ENCODE measurements around the gene TLNRD1.

The TLNRD1 gene

GRCh38 chr15:81026836-81027599 is 26.3 kb downstream of the TLNRD1 start:
- DNase-seq (ENCODE audit: low read depth in 2 of 2) = no peak

DNA sequence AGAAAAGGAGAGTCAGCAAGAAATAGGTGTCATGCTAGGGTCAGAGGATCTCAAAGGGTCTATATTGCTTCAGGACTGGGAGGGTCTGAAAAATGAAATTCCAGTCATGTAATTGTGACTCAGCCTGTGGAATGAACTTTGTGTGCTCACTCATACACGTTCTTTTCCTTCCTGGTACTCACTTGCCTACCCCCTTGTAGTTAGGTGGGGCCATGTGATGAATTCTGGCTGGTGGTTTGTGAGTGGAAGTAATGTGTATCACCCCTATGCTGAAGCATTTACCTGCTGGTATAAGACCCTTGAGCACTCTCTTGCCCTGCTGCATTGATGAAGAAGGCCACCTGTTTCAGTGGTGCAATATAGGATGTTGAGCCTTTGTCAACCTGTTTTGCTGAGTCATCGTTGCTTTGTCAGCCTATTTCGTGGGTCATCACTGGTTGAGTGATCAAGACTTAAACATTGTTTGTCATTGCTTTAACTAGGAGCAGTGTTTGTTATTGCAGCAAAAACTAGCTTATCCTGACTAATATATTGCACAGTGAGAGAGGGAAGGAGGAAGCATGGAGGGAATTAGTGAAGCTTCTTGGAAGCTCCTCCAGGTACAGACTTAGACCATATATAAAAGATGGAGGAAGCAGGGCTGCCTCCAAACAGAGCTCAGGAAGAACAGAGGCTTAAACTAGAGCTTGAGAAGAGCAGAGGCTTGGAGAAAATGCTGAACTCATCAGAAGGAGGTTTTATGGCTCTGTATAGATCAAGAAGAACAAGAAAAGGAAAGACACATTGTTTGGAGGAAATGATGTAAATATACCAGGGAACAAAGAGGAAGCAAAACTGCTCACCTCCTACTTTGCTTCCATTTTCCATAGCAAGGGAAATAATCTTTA is 28.9 kb downstream of the TLNRD1 start:
- no peak for DNase-seq (ENCODE audit: low read depth in 2 of 2)

GRCh38 chr15:81030301-81030750 is 29.6 kb downstream of the TLNRD1 start:
- DNase-seq (ENCODE audit: low read depth in 2 of 2) = no peak

GRCh38 chr15:81031203-81031602 is 30.5 kb downstream of the TLNRD1 start:
- DNase-seq (ENCODE audit: low read depth in 2 of 2) = no peak

GRCh38 chr15:81032355-81032754 is 31.6 kb downstream of the TLNRD1 start:
- no peak for DNase-seq (ENCODE audit: low read depth in 2 of 2)

DNA sequence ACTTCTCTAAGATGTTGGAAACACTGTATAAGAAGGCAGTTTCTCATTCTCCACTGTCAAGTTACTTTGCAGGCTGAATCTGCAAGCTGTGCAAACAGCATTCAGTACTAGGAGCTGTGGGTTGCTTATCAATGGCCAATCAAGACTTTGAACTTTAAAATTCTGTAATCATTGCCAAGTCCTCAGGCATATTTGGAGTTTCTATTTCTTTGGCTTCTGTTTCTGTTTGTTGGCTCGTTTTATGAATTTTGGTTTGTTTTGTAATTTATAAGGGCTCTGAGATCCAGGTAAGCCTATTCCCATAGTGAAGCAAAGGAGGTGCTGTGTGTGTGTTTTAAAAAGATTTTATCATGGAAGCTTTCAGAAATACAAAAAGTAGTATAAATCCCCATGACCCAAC is 32.1 kb downstream of the TLNRD1 start:
- DNase-seq (ENCODE audit: low read depth in 2 of 2) = no peak

DNA sequence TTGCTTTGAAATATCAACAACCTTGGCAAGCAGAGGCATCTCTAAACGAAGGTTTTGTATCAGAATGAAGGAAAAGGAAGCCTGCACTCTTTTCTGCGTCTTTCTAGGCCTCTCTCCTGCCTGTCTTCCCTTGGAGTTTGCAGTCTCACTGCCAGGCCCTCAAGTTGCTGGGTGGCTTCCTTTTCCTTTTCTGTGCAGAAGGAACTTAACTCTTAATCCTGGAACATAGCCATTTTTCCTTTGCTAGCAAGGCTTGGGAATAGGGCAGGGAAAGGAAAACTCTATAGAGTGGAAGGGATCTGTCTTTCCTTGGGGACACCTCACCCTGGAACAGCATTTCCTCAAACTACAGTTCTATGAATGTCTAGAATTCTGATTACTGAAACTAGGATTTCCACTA is 32.8 kb downstream of the TLNRD1 start:
- no peak for DNase-seq (ENCODE audit: low read depth in 2 of 2)

GRCh38 chr15:81037952-81038743 is 37.4 kb downstream of the TLNRD1 start:
- DNase-seq (ENCODE audit: low read depth in 2 of 2) = no peak

DNA sequence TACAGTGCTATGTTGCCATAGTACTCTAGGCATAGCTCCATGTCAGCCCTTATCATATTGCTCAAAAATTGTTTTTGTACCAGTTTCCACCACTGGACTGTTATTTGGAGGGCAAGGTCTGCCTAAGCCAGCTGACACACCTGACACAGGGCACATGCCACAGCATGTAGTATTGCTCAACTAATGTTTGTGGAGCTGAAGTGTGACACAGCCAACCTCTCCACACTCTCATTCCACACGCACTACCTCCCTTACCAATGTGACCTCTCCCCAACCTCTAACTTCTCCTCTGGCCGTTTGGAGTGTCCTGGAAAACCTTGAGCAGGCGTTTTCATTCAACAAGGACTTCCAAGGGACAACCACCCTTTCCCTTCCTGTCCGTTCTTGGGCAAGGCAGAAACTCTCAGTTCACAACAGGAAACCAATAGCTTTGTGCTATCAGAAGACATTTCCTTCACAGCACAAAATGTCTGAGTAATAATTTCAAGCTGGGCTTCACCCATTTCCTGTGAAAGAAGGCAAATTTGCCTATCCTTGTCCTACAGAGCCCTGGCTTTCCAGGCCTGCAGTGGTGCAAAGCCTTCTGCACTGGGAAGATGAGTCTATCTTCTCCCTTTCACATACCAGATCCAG is 38.4 kb downstream of the TLNRD1 start:
- no peak for DNase-seq (ENCODE audit: low read depth in 2 of 2)

DNA sequence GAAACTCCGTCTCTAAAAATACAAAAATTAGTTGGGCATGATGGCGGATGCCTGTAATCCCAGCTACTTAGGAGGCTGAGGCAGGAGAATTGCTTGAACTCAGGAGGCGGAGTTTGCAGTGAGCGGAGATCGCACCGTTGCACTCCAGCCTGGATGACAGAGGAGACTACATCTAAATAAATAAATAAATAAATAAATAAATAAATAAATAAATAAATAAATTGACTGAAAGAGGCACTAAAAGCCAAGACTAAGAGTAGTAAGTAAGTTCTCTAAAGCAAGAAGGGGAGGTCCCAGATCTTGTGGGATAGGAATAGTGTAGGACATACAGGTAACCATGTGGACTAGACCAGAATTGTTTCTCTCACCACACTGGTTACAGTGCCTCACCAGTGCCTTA is 40.0 kb downstream of the TLNRD1 start:
- no peak for DNase-seq (ENCODE audit: low read depth in 2 of 2)

DNA sequence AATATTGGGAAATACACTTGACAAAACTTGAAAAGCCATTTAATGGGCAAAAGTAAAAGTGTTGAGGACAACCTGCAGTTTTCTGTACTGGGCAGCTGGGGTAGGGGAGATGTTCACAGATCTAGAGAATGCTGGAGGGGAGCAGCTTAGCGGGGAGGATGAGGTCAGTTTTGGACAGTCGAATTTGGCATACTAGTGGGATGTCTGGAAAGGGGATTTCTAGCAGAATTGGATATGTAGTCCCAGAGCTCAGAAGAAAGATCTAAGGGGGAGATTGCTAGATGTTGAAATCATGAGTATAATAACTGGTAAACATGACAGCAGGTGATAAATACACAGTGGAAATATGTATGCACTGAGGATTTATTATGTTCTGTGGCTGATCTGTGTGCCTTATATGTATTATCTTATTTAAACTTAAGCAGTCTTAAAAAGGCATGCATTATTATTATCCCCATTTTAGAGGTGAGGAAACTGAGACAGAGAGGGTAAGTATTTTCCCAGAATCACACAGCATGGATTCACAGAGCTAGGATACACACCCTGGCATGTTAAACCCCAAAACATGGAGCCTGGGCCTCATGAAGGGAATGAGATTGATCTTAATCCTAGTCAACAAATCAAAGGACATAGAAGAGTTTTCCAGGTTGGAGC is 42.7 kb downstream of the TLNRD1 start:
- no peak for DNase-seq (ENCODE audit: low read depth in 2 of 2)

GRCh38 chr15:81043935-81044575 is 43.3 kb downstream of the TLNRD1 start:
- DNase-seq (ENCODE audit: low read depth in 2 of 2) = no peak

GRCh38 chr15:81046290-81046689 is 45.6 kb downstream of the TLNRD1 start:
- DNase-seq (ENCODE audit: low read depth in 2 of 2) = no peak

GRCh38 chr15:81047928-81048327 is 47.2 kb downstream of the TLNRD1 start:
- no peak for DNase-seq (ENCODE audit: low read depth in 2 of 2)

GRCh38 chr15:81049835-81050234 is 49.1 kb downstream of the TLNRD1 start:
- no peak for DNase-seq (ENCODE audit: low read depth in 2 of 2)

- no peak for DNase-seq (ENCODE audit: low read depth in 2 of 2)
These were observed 49.5 kb downstream of the TLNRD1 start for GRCh38 chr15:81050259-81050658.

GRCh38 chr15:81050805-81051204 is 50.1 kb downstream of the TLNRD1 start:
- no peak for DNase-seq (ENCODE audit: low read depth in 2 of 2)

DNA sequence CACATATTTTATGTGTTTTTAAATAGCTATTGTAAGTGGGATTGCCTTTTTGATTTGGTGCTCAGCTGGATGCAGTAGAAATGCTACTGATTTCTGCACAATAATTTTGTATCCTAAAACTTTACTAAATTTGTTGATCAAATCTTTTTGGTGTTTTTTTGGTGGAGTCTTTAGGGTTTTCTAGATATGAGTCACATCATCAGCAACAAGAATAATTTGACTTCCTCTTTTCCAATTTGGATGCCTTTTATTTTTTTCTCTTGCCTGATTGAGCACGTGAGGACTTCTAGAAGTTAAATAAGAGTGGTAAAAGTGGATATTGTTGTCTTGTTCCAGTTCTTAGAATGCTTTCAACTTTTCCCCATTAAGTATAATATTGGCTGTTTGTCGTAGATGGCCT is 51.3 kb downstream of the TLNRD1 start:
- DNase-seq (ENCODE audit: low read depth in 2 of 2) = no peak

GRCh38 chr15:81053621-81054020 is 52.9 kb downstream of the TLNRD1 start:
- no peak for DNase-seq (ENCODE audit: low read depth in 2 of 2)

- DNase-seq (ENCODE audit: low read depth in 2 of 2) = no peak
These were observed 53.5 kb downstream of the TLNRD1 start for GRCh38 chr15:81054236-81054635.

Measured in stimulated activated CD8-positive, alpha-beta memory T cell treated with anti-CD3 and anti-CD28 coated beads, Interleukin-15, amount 100 ng/mL, for 48 hours (primary cell).